Measurements from ENCODE around the gene BLOC1S2.

Gene BLOC1S2

DNA sequence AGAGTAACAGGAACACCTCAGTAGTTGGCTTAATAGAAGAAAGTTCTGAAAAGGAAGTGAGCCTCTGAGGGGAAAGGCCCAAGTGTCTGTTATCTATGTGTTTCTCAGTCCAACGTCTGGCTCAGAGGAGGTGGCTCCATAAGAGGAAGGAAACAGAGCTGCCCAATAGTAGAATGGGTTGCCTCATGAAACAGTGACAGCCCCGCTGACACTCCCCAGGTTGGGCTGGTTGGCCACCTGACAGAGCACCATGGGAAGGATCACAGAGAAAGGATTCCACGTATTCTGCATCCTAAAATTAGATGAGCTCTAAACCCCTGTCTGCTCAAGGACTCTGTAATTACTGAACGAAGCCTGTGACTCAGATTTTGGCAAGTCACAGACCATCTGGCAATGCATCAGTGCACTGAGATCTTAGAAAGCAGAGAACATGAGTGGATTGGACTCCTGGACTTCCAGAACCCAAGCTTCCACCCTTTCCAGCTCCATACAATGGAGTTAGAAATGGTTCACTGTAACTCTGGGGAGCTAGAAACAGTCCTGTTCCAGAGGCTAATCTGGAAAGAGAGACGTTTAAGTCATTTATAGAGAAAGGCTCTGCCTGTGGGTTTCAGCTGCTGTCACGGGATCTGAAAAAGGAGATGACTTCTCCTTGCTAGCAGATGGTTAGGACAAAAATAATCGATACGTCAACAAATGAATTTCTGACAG lies 40.7 kb upstream of the BLOC1S2 start:
- no peak for TF ChIP-seq ZFX (IDR thresholded peaks at IDR 0.05)
- TF ChIP-seq, protein P1, sequence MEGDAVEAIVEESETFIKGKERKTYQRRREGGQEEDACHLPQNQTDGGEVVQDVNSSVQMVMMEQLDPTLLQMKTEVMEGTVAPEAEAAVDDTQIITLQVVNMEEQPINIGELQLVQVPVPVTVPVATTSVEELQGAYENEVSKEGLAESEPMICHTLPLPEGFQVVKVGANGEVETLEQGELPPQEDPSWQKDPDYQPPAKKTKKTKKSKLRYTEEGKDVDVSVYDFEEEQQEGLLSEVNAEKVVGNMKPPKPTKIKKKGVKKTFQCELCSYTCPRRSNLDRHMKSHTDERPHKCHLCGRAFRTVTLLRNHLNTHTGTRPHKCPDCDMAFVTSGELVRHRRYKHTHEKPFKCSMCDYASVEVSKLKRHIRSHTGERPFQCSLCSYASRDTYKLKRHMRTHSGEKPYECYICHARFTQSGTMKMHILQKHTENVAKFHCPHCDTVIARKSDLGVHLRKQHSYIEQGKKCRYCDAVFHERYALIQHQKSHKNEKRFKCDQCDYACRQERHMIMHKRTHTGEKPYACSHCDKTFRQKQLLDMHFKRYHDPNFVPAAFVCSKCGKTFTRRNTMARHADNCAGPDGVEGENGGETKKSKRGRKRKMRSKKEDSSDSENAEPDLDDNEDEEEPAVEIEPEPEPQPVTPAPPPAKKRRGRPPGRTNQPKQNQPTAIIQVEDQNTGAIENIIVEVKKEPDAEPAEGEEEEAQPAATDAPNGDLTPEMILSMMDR (conservative IDR thresholded peaks at IDR 0.05) = no peak
- H3K27ac ChIP-seq = no peak overlapping the region

DNA sequence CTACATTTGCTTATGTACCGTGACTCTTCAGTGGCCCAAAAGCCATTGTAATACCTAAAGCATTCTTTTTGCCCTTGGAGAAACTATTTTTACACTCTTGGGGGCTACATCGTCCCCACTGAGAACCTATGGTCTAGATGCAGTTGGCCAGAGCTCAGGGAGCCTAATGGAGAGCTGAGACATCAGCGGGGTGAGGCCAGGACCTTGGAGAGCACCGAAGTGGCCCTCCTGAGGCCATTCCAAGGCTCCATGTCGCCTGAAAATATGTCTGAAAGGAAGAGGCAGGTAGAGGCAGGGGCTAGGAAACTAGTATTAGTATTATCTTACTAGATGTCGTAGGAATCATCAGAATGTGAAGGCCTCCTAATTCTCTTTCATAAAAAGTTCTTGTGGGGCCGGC lies 38.7 kb upstream of the BLOC1S2 start:
- no peak for TF ChIP-seq ZFX (IDR thresholded peaks at IDR 0.05)
- TF ChIP-seq, protein P1 (conservative IDR thresholded peaks at IDR 0.05) = no peak

DNA sequence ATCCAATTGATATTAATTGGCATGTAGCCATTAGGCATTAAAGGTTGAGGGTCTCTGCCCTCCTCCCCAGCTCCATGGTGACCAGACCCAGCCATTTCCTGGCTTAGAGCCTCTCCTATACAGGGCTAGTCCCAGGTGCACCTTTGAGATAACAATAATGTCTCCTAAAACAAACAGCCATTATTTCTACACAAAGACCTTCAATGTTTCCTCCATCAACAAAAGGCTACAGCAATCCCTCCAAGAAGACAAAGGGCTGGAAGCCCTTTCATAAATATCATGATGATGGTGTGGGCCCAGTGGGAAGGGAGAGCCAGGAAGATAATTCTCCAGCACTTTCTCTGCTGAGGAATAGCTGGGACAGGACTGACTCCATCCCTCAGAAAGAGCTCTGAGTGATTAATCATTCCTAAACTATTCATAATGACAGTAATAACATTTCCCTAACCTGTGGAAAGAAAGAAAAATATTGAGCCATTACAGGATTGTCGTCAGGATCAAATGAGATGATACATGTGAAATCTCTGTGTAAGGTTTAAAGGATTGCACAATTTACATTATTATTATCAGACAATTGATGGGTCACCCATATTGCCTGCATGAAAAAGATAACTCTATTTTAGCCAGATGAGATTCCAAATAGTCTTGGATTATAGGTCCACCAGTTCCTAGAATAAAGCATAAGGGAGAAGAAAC lies 33.4 kb upstream of the BLOC1S2 start:
- TF ChIP-seq, protein P1 (conservative IDR thresholded peaks at IDR 0.05) = no peak
- TF ChIP-seq ZFX (IDR thresholded peaks at IDR 0.05) = no peak

More for the DNA sequence above, 38.7 kb upstream of the BLOC1S2 start:
- no peak overlapping the region for H3K27ac ChIP-seq

DNA sequence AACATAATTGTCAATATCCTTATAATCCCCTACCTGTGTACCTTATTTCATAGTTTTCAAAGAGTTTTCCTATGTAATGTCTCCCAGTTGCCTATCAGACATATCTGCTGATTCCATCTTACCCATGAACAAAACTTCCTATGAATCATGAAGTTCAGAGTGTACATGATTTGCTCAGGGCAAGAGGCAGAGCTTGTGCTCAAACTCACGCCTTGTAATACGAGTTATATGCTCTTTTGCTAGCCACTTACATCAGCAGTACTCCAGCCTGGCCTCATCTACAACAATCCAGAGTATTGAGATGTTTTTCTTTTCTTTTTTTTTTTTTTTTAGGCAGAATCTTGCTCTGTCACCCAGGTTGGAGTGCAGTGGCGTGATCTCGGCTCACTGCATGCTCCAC lies 31.7 kb upstream of the BLOC1S2 start:
- TF ChIP-seq ZFX (IDR thresholded peaks at IDR 0.05) = no peak
- TF ChIP-seq, protein P1 (conservative IDR thresholded peaks at IDR 0.05) = no peak

More for the DNA sequence above, 33.4 kb upstream of the BLOC1S2 start:
- no peak overlapping the region for H3K27ac ChIP-seq

DNA sequence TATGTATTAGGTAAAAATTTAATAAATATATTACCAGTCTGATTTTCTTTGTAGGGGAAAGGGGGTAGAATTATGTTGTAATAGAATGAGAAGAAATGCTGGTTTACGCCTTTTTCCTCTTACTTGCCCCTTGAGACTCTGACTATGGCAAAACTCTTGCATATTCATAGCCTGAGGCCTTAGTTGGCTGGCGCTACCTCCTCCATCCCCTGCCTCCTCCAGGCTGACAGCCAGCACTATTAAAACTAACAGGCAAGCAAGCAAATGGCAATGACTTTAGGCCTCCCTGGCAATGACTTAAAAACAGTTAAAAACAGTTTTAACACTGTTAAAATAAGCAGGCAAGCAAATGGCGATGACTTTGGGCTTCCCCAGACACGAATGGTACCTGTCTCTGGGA lies 29.1 kb upstream of the BLOC1S2 start:
- H3K27ac ChIP-seq = no peak overlapping the region
- TF ChIP-seq, protein P1 (conservative IDR thresholded peaks at IDR 0.05) = no peak
- no peak for TF ChIP-seq ZFX (IDR thresholded peaks at IDR 0.05)

More for the DNA sequence above, 31.7 kb upstream of the BLOC1S2 start:
- no peak overlapping the region for H3K27ac ChIP-seq

DNA sequence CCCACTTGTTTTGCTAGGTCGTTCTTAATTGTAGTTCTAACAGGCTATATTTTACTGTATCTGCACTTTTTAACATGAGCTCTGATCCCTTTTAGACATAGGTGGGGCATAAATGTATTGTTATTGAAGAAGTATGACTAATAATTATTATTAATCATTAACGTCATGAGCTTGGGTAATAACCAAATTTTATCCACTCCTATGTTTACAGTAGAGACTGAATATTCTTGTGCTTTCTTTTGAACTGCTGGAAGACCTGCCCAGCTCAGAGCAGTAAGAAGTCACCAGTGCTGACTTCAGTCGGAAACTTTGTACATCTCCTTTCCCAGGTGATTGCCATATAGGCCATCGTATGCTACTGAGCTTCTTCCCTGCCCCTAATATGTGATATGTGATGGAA lies 24.8 kb upstream of the BLOC1S2 start:
- no peak overlapping the region for H3K27ac ChIP-seq
- TF ChIP-seq, protein P1 (conservative IDR thresholded peaks at IDR 0.05) = no peak
- TF ChIP-seq ZFX (IDR thresholded peaks at IDR 0.05) = no peak

DNA sequence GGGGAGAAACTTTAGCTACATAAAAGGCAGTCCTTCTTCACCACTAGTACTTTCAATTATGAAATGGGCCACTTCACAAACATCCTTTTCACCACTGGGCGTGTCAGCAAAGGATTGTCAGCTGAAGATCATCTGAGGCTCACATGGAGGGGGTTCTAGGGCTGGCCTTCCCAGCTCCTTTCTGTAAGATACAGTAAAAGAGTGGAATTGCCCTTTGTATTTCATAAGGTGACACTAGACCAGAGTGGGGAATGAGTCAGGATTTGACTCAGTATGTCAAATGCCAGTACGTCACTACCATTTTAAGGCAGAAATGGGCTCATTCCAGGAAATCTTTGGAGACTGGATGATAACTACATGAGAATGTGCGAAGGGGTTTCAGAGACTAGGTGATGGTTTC lies 21.2 kb upstream of the BLOC1S2 start:
- TF ChIP-seq, protein P1 (conservative IDR thresholded peaks at IDR 0.05) = no peak
- TF ChIP-seq ZFX (IDR thresholded peaks at IDR 0.05) = no peak
- no peak overlapping the region for H3K27ac ChIP-seq
